ENCODE measurements around the gene JARID2.

JARID2 gene

GRCh38 chr6:15331143-15331542 lies 85.3 kb downstream of the JARID2 start:
- DNase-seq (ENCODE audit: low read depth in 1 of 2, low spot score in 1 of 2) = no peak
- in situ Hi-C loops (cut with HindIII; ENCODE audit: low pct_unique_long_range_greater_than_20kb, low sequenced_read_pairs) = no loop called here
- no peak for TF ChIP-seq JUND (IDR thresholded peaks at IDR 0.05; ENCODE audit: low read depth)

DNA sequence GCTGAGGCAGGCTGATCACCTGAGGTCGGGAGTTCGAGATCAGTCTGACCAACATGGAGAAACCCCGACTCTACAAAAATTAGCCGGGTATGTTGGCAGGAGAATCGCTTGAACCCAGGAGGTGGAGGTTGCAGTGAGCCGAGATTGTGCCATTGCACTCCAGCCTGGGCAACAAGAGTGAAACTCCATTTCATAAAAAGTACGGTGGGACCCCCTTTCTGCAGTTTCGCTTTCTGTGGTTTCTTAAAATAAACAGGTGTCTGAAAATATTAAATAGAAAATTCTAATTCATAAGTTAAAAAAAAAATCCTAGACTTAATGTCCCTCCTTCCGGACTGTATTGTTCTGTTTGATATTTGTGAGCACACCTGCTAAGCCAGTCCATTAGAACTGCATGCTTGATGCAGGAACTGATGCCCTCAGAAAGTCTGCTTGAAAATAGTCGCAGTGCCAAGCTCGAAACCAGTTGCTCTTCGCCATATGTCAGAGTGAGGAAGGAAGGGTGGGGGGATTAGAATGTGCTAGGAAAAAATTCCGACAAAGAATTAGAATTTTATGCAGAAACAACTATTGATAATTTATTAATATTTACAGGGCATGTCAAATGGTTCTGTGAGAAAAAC lies 85.9 kb downstream of the JARID2 start:
- in situ Hi-C loops (cut with HindIII; ENCODE audit: low pct_unique_long_range_greater_than_20kb, low sequenced_read_pairs) = no loop called here
- no peak for TF ChIP-seq JUND (IDR thresholded peaks at IDR 0.05; ENCODE audit: low read depth)
- no peak for DNase-seq (ENCODE audit: low read depth in 1 of 2, low spot score in 1 of 2)

DNA sequence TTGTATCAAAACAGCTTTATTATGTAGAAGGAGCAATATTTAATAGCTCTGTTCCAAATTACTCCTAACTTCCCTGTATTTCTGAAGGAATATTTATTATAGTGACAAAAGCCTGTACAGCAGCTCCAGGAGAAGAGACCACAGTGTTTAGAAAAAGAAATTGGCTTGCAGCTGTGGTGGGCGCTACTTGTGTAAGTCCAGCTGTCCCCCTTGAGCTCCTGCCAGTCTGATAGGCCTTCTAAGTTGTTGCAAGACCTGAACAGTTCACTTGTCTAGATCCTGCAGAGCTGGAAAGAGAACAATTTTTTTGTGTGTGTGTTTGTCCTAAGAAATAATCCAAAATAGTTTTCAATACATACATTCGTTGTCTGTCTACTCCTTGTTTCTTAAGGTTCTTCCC lies 86.6 kb downstream of the JARID2 start:
- no peak for TF ChIP-seq JUND (IDR thresholded peaks at IDR 0.05; ENCODE audit: low read depth)
- DNase-seq (ENCODE audit: low read depth in 1 of 2, low spot score in 1 of 2) = no peak
- in situ Hi-C loops (cut with HindIII; ENCODE audit: low pct_unique_long_range_greater_than_20kb, low sequenced_read_pairs) = no loop called here

GRCh38 chr6:15335385-15335784 lies 89.5 kb downstream of the JARID2 start:
- TF ChIP-seq JUND (IDR thresholded peaks at IDR 0.05; ENCODE audit: low read depth) = no peak
- in situ Hi-C loops (cut with HindIII; ENCODE audit: low pct_unique_long_range_greater_than_20kb, low sequenced_read_pairs) = no loop called here
- DNase-seq (ENCODE audit: low read depth in 1 of 2, low spot score in 1 of 2) = no peak

- no peak for TF ChIP-seq JUND (IDR thresholded peaks at IDR 0.05; ENCODE audit: low read depth)
- in situ Hi-C loops (cut with HindIII; ENCODE audit: low pct_unique_long_range_greater_than_20kb, low sequenced_read_pairs) = no loop called here
- DNase-seq (ENCODE audit: low read depth in 1 of 2, low spot score in 1 of 2) = no peak
Measured at GRCh38 chr6:15335916-15336315, 90.0 kb downstream of the JARID2 start.

GRCh38 chr6:15336900-15337560 lies 91.2 kb downstream of the JARID2 start:
- DNase-seq (ENCODE audit: low read depth in 1 of 2, low spot score in 1 of 2) = no peak
- TF ChIP-seq JUND (IDR thresholded peaks at IDR 0.05; ENCODE audit: low read depth) = no peak
- in situ Hi-C loops (cut with HindIII; ENCODE audit: low pct_unique_long_range_greater_than_20kb, low sequenced_read_pairs) = no loop called here

GRCh38 chr6:15337582-15337981 lies 91.7 kb downstream of the JARID2 start:
- no peak for DNase-seq (ENCODE audit: low read depth in 1 of 2, low spot score in 1 of 2)
- in situ Hi-C loops (cut with HindIII; ENCODE audit: low pct_unique_long_range_greater_than_20kb, low sequenced_read_pairs) = no loop called here
- TF ChIP-seq JUND (IDR thresholded peaks at IDR 0.05; ENCODE audit: low read depth) = no peak

GRCh38 chr6:15338476-15338875 lies 92.6 kb downstream of the JARID2 start:
- in situ Hi-C loops (cut with HindIII; ENCODE audit: low pct_unique_long_range_greater_than_20kb, low sequenced_read_pairs) = no loop called here
- no peak for TF ChIP-seq JUND (IDR thresholded peaks at IDR 0.05; ENCODE audit: low read depth)
- DNase-seq (ENCODE audit: low read depth in 1 of 2, low spot score in 1 of 2) = no peak

GRCh38 chr6:15339081-15339480 lies 93.2 kb downstream of the JARID2 start:
- no peak for DNase-seq (ENCODE audit: low read depth in 1 of 2, low spot score in 1 of 2)
- in situ Hi-C loops (cut with HindIII; ENCODE audit: low pct_unique_long_range_greater_than_20kb, low sequenced_read_pairs) = no loop called here
- TF ChIP-seq JUND (IDR thresholded peaks at IDR 0.05; ENCODE audit: low read depth) = no peak

DNA sequence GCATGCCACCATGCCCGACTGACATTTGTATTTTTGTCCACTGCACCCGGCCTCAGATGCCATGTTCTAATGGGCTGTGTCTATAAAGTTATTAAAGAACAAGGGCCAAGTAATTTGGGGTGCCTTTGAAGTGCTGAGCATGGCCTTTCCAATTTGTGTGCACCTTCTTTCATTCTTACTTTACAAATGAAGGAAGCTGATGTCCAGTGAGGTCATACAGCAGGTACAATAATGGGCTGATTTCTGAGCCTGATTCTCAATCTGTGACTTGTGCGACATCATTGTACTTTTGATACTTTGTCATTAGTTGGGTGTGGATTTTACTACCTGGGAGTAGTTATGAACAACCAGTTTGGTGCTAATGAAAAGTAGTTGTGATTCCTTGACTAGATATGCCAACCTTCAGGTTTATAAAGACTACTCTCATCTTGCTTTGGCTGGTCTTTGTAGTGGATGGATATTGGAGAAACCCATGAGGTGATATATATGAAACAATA lies 94.3 kb downstream of the JARID2 start:
- TF ChIP-seq JUND (IDR thresholded peaks at IDR 0.05; ENCODE audit: low read depth) = no peak
- in situ Hi-C loops (cut with HindIII; ENCODE audit: low pct_unique_long_range_greater_than_20kb, low sequenced_read_pairs) = no loop called here
- no peak for DNase-seq (ENCODE audit: low read depth in 1 of 2, low spot score in 1 of 2)

DNA sequence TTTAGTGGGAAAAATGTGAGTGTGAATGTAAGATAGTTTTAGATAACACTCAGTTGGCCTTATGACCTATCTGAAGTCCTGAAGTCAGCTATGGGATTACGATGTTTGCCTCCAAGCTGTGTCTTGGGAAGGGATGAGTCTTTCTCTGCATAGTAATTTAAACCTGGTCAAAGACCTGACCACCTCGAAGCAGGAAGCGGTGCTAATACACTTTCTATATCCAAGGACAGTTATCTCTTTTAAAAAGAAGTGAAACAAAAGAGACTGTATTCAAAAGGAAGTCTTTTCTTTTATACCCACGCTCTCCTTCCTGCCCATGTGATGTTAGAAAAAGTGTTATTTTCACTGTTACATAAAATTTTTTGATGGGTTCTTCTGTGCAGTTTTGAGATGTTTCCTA lies 94.9 kb downstream of the JARID2 start:
- DNase-seq (ENCODE audit: low read depth in 1 of 2, low spot score in 1 of 2) = no peak
- no peak for TF ChIP-seq JUND (IDR thresholded peaks at IDR 0.05; ENCODE audit: low read depth)
- in situ Hi-C loops (cut with HindIII; ENCODE audit: low pct_unique_long_range_greater_than_20kb, low sequenced_read_pairs) = no loop called here

DNA sequence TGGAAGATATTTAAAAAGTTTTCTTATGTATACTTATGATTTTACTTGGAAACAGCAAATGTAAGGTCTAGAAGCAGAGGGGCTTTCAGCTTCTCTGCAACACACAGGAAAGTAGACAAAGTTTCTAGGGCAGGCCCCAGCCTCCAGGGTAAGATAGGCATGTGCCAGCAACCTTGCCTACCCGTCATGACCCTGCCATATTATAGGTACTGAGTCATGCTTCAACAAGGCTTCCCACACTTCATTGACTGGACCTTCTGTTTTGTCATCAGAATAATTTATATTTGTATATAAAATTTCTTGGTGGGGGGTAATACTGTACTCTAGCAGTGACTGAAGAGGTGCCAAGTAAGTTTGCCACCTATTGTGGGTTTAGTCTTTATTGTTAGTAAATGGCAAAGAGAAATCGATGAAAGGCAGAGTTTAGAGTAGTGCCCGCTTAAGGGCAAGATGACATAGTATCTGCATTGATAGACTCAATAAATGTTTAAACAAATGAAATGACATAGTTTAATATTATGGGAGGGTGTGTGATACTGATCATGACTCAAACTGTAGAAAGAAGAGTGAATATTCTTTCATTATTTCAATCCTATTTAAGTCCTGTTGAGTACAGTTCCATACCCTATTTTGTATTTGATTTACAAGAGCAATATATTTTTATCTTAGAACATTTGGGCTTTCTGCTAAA lies 95.6 kb downstream of the JARID2 start:
- DNase-seq (ENCODE audit: low read depth in 1 of 2, low spot score in 1 of 2) = no peak
- in situ Hi-C loops (cut with HindIII; ENCODE audit: low pct_unique_long_range_greater_than_20kb, low sequenced_read_pairs) = no loop called here
- no peak for TF ChIP-seq JUND (IDR thresholded peaks at IDR 0.05; ENCODE audit: low read depth)

GRCh38 chr6:15342114-15342513 lies 96.2 kb downstream of the JARID2 start:
- TF ChIP-seq JUND (IDR thresholded peaks at IDR 0.05; ENCODE audit: low read depth) = no peak
- no peak for DNase-seq (ENCODE audit: low read depth in 1 of 2, low spot score in 1 of 2)
- in situ Hi-C loops (cut with HindIII; ENCODE audit: low pct_unique_long_range_greater_than_20kb, low sequenced_read_pairs) = no loop called here

Measured in T47D (cell line).